HG02885 (cell line): ENCODE data around the gene ILF2.

Experiments
- ATAC-seq: cut with Tn5 transposase; IDR thresholded peaks from one replicate; pipeline ENCODE4 v1.9.1; 2021; ENCODE audit warnings: mild to moderate bottlenecking; ENCODE audit not compliant: unreplicated experiment, poor library complexity

The ILF2 gene

GRCh38 chr1:153629971-153630370 lies 40.8 kb downstream of the ILF2 start:
- no peak for ATAC-seq

- no peak for ATAC-seq
These were observed 41.5 kb downstream of the ILF2 start for GRCh38 chr1:153629343-153629665.

GRCh38 chr1:153628638-153629342 lies 42.0 kb downstream of the ILF2 start:
- no peak for ATAC-seq

- ATAC-seq: no peak
These were observed 42.8 kb downstream of the ILF2 start, which contains the start of gene S100A1 for GRCh38 chr1:153627715-153628626. Gene S100A1 (plus strand): TSS chr1:153628434. CDS start chr1:153630522, 2,088 bp downstream.

- ATAC-seq: no peak
These were observed 43.7 kb downstream of the ILF2 start, which contains the start of gene S100A13 for GRCh38 chr1:153626904-153627714. Gene S100A13 (minus strand): TSS chr1:153627505. CDS start chr1:153626472, 1,033 bp downstream.

GRCh38 chr1:153626477-153626903 lies 44.3 kb downstream of the ILF2 start:
- no peak for ATAC-seq

GRCh38 chr1:153624965-153625611 lies 45.7 kb downstream of the ILF2 start:
- ATAC-seq: no peak

- ATAC-seq: no peak
These were observed 47.7 kb downstream of the ILF2 start for GRCh38 chr1:153623101-153623500.

GRCh38 chr1:153619171-153619570 lies 51.6 kb downstream of the ILF2 start:
- ATAC-seq: no peak

GRCh38 chr1:153617663-153618062 lies 53.1 kb downstream of the ILF2 start:
- ATAC-seq: peak; percentile 52

GRCh38 chr1:153616917-153617311 lies 53.9 kb downstream of the ILF2 start:
- no peak for ATAC-seq

GRCh38 chr1:153616144-153616916 lies 54.5 kb downstream of the ILF2 start, which contains the start of gene S100A14:
Gene S100A14 (minus strand): TSS chr1:153616325. CDS start chr1:153615858, 467 bp downstream.
- ATAC-seq: no peak

GRCh38 chr1:153615406-153615805 lies 55.4 kb downstream of the ILF2 start:
- no peak for ATAC-seq

GRCh38 chr1:153614906-153615305 lies 55.9 kb downstream of the ILF2 start:
- ATAC-seq: no peak

- ATAC-seq: no peak
These were observed 56.4 kb downstream of the ILF2 start for GRCh38 chr1:153614189-153614900.

- ATAC-seq: no peak
These were observed 57.4 kb downstream of the ILF2 start for GRCh38 chr1:153613406-153613805.

GRCh38 chr1:153612755-153613331 lies 58.0 kb downstream of the ILF2 start, which contains the start of gene S100A16:
Gene S100A16 (minus strand): TSS chr1:153613137. CDS start chr1:153608151, 4,986 bp downstream.
- no peak for ATAC-seq

GRCh38 chr1:153612111-153612754 lies 58.6 kb downstream of the ILF2 start:
- ATAC-seq: no peak
